ENCODE results near the gene BCL11A. TPM values are rescaled to one million over a fixed set of nuclear protein-coding genes. Genes with fewer than 3 reads are reported as not detected.

Gene BCL11A
- polyA plus RNA-seq, 1 donor from 2014 or later: 44.0 TPM

GRCh38 chr2:60440767-60441163, 112.7 kb downstream of the BCL11A start:
- Histone ChIP-seq H3K79me2 (replicated peaks; ENCODE audit: insufficient read depth, low read length) (no peaks in the 10 kb centered on the region), H3K9me3 (ENCODE audit: low read length) (no peaks in the 10 kb centered on the region), H3K9me2 (ENCODE audit: insufficient read depth, low read length) (no peaks in the 10 kb centered on the region), H2AFZ (ENCODE audit: low read depth, low read length) (no peak overlapping the region), H3K36me3 (ENCODE audit: insufficient read depth, low read length) (no peaks in the 10 kb centered on the region), H3K4me2 (ENCODE audit: low read length) (no peak overlapping the region), H3K9ac (ENCODE audit: low read length) (no peak overlapping the region), H3K27ac (ENCODE audit: low read length) (no peak overlapping the region), H4K20me1 (ENCODE audit: insufficient read depth) (no peaks in the 10 kb centered on the region), H3F3A (ENCODE audit: insufficient read depth, low read length, poor library complexity, severe bottlenecking) (no peaks in the 10 kb centered on the region), H3K27me3 (ENCODE audit: insufficient read depth, low read depth, low read length) (no peaks in the 10 kb centered on the region), H3K4me3 (ENCODE audit: low read length) (no peak overlapping the region)
- TF ChIP-seq REST (IDR thresholded peaks at IDR 0.05; ENCODE audit: borderline replicate concordance): no peak
- TF ChIP-seq EZH2 (IDR thresholded peaks at IDR 0.05; ENCODE audit: borderline replicate concordance, insufficient read depth, low read length, poor library complexity, severe bottlenecking): no peak
- no peak for TF ChIP-seq EP300 (conservative IDR thresholded peaks at IDR 0.05; ENCODE audit: poor library complexity, severe bottlenecking)
- TF ChIP-seq SMC3 (conservative IDR thresholded peaks at IDR 0.05; ENCODE audit: poor library complexity): no peak
- no peak for TF ChIP-seq POLR2AphosphoS5 (IDR thresholded peaks at IDR 0.05)
- TF ChIP-seq CTCF (IDR thresholded peaks at IDR 0.05; ENCODE audit: poor library complexity, severe bottlenecking): no peak
- no peak for TF ChIP-seq RAD21 (conservative IDR thresholded peaks at IDR 0.05)
- TF ChIP-seq TAF1 (IDR thresholded peaks at IDR 0.05; ENCODE audit: low read depth): no peak
- no peak for TF ChIP-seq MXI1 (conservative IDR thresholded peaks at IDR 0.05; ENCODE audit: poor library complexity, severe bottlenecking)

GRCh38 chr2:60440079-60440766, 113.2 kb downstream of the BCL11A start:
- H3K27ac ChIP-seq (ENCODE audit: low read length): no peak overlapping the region
- H2AFZ ChIP-seq (ENCODE audit: low read depth, low read length): no peak overlapping the region
- no peak overlapping the region for H3K9ac ChIP-seq (ENCODE audit: low read length)
- H3K9me3 ChIP-seq (ENCODE audit: low read length): no peaks in the 10 kb centered on the region
- H3K27me3 ChIP-seq (ENCODE audit: insufficient read depth, low read depth, low read length): no peaks in the 10 kb centered on the region
- H3F3A ChIP-seq (ENCODE audit: insufficient read depth, low read length, poor library complexity, severe bottlenecking): no peaks in the 10 kb centered on the region
- no peaks in the 10 kb centered on the region for H3K36me3 ChIP-seq (ENCODE audit: insufficient read depth, low read length)
- no peak overlapping the region for H3K4me3 ChIP-seq (ENCODE audit: low read length)
- peak; percentile 62 for TF ChIP-seq EP300 (conservative IDR thresholded peaks at IDR 0.05; ENCODE audit: poor library complexity, severe bottlenecking)
- TF ChIP-seq POLR2AphosphoS5 (IDR thresholded peaks at IDR 0.05): peak; percentile 58
- no peak for TF ChIP-seq CTCF (IDR thresholded peaks at IDR 0.05; ENCODE audit: poor library complexity, severe bottlenecking)
- no peaks in the 10 kb centered on the region for H4K20me1 ChIP-seq (ENCODE audit: insufficient read depth)
- no peaks in the 10 kb centered on the region for H3K79me2 ChIP-seq (replicated peaks; ENCODE audit: insufficient read depth, low read length)
- no peak overlapping the region for H3K4me2 ChIP-seq (ENCODE audit: low read length)
- no peaks in the 10 kb centered on the region for H3K9me2 ChIP-seq (ENCODE audit: insufficient read depth, low read length)
